Left ventricle myocardium inferior (tissue), 1 donor: Measurements from ENCODE around the gene LMF2. TPM values are rescaled to one million over a fixed set of nuclear protein-coding genes. Genes with fewer than 3 reads are reported as not detected.
"Not testable (repeated sequence)": the region's sequence is repeated elsewhere in the genome, so short reads cannot be mapped to it uniquely, and the experiment has no call there.

ENCODE experiments used
- DNase-seq: peaks from one replicate; pipeline ENCODE4 v3.0.0-alpha.2; 2020
- H3K27ac ChIP-seq: fragments of 200-600 bp; replicated peaks from 2 replicates; pipeline ENCODE4 v1.8.0; 2021
- H3K27me3 ChIP-seq: fragments of 200-600 bp; 2 replicates; pipeline ENCODE4 v1.8.0; 2021; ENCODE audit warnings: low read depth
- H3K36me3 ChIP-seq: fragments of 200-600 bp; 2 replicates; pipeline ENCODE4 v1.8.0; 2021
- H3K4me1 ChIP-seq: fragments of 200-600 bp; 2 replicates; pipeline ENCODE4 v1.8.0; 2021
- H3K4me3 ChIP-seq: fragments of 200-600 bp; 2 replicates; pipeline ENCODE4 v1.8.0; 2021; ENCODE audit warnings: mild to moderate bottlenecking, moderate library complexity
- H3K9me3 ChIP-seq: fragments of 200-600 bp; replicated peaks from 2 replicates; pipeline ENCODE4 v1.8.0; 2021
- intact Hi-C: fragments of 100-400 bp; cut with micrococcal nuclease; formaldehyde crosslinking; loops from one replicate; pipeline ENCODE4 v1.11.0; 2022
- total RNA-seq: library from RNA; stranded (reverse); fragmentation: NEBNext Ultra II Directional; extraction: Animal tissue kit (Norgen Biotek cat#: 25700); gene quantifications from one replicate; pipeline ENCODE4 v1.2.1, GENCODE V29; 2021
- TF ChIP-seq, protein P1 (sequence below): fragments of 200-600 bp; IDR thresholded peaks from 2 replicates; pipeline ENCODE4 v1.8.0; 2021; ENCODE audit warnings: antibody characterized with exemption, mild to moderate bottlenecking, borderline replicate concordance
- donor health status: DM: no; HTN: yes; CAD: no; lungs with severe emphysema.

The LMF2 gene
- total RNA-seq, 1 donor from 2014 or later, result 23.4 TPM

DNA sequence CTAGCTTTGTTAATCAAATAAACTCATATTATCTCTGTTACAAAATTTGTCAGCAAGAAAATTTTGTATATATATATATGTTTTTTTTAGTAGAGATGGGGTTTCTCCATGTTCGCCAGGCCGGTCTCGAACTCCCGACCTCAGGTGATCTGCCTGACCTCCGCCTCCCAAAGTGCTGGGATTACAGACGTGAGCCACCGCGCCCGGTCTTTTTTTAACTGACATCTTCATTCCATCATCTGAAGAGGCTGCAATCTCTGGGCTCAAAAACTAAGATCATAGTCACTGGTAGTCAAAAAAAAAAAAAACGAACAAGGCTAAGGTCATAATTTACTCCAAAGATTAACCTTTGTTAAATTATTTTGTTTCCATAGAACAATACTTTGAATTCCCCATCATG is 32.9 kb upstream of the LMF2 start:
- intact Hi-C loops, result no loop called here
- TF ChIP-seq, protein P1, sequence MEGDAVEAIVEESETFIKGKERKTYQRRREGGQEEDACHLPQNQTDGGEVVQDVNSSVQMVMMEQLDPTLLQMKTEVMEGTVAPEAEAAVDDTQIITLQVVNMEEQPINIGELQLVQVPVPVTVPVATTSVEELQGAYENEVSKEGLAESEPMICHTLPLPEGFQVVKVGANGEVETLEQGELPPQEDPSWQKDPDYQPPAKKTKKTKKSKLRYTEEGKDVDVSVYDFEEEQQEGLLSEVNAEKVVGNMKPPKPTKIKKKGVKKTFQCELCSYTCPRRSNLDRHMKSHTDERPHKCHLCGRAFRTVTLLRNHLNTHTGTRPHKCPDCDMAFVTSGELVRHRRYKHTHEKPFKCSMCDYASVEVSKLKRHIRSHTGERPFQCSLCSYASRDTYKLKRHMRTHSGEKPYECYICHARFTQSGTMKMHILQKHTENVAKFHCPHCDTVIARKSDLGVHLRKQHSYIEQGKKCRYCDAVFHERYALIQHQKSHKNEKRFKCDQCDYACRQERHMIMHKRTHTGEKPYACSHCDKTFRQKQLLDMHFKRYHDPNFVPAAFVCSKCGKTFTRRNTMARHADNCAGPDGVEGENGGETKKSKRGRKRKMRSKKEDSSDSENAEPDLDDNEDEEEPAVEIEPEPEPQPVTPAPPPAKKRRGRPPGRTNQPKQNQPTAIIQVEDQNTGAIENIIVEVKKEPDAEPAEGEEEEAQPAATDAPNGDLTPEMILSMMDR, result no peak

DNA sequence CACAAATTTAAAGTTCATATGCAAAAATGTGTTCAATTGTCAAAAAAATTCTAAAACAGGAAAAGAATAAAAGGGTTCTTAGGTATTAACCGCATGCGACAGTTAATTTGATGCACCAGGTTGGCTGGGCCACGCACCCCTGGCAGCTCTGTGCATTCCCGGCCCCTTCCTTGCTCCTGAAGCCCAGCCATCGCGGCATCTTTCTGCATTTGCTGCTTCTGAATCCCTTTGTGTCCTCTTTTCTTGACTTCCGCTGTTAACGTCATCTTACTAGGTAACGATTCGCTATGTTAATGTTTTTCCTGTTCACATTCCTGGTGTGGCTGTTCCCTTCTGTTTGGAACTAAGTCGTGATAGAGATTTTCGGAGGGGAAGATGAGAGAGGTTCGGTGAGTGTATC is 30.3 kb upstream of the LMF2 start:
- intact Hi-C loops, result no loop called here
- H3K27ac ChIP-seq, result peak overlapping the region; percentile 87
- TF ChIP-seq, protein P1, result no peak
- H3K4me1 ChIP-seq, result peaks cover 18% of the 10 kb centered on the region
- DNase-seq, result no peak
- H3K9me3 ChIP-seq, result no peaks in the 10 kb centered on the region
- H3K27me3 ChIP-seq, result peaks cover 38% of the 10 kb centered on the region
- H3K4me3 ChIP-seq, result no peak overlapping the region
- H3K36me3 ChIP-seq, result no peaks in the 10 kb centered on the region

More for the DNA sequence above, 32.9 kb upstream of the LMF2 start:
- H3K27ac ChIP-seq, result peak overlapping the region; percentile 87
- peaks cover 33% of the 10 kb centered on the region for H3K27me3 ChIP-seq
- H3K4me1 ChIP-seq, result peaks cover 27% of the 10 kb centered on the region
- H3K36me3 ChIP-seq, result no peaks in the 10 kb centered on the region
- H3K9me3 ChIP-seq, result no peaks in the 10 kb centered on the region
- H3K4me3 ChIP-seq, result no peak overlapping the region
- DNase-seq, result no peak

DNA sequence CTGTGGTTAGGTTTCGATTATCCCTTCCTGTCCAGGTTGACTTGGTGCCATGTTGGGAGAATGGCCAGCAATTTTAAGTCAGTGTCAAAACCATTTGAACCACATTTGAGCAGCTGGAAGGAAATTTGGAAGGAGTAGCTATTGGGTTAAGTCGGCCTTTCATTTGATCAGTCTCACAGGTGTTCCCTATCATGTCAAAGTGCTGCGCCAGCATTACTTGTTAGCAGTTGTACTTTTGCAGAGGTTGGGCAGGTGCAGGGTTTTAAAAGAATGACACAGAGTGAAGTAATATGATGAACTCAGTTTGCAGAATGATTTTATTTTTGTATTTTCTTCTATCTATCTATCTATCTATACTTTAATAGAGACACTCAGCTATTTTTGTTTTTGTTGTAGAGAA is 28.7 kb upstream of the LMF2 start:
- Histone ChIP-seq H3K36me3 (no peaks in the 10 kb centered on the region), H3K9me3 (no peaks in the 10 kb centered on the region), H3K4me1 (peaks cover 33% of the 10 kb centered on the region), H3K4me3 (no peak overlapping the region), H3K27me3 (peaks cover 53% of the 10 kb centered on the region), H3K27ac (no peak overlapping the region)
- TF ChIP-seq, protein P1, result no peak
- intact Hi-C loops, result no loop called here
- DNase-seq, result no peak

DNA sequence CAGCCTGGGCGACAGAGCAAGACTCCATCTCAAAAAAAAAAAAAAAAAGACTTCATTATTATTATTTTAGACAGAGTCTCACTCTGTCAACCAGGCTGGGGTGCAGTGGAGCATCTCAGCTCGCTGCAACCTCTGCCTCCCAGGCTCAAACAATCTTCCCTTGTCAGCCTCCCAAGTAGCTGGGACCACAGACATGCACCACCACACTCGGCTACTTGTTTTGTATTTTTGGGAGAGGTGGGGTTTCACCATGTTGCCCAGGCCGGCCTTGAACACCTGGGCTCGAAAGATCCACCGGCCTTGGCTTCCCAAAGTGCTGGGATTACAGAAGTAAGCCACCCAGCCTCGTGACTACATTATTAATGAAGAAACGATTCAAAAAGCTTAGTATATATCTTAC is 27.6 kb upstream of the LMF2 start:
- H3K4me1 ChIP-seq, result peaks cover 43% of the 10 kb centered on the region
- no peak overlapping the region for H3K27ac ChIP-seq
- peaks cover 64% of the 10 kb centered on the region for H3K27me3 ChIP-seq

DNA sequence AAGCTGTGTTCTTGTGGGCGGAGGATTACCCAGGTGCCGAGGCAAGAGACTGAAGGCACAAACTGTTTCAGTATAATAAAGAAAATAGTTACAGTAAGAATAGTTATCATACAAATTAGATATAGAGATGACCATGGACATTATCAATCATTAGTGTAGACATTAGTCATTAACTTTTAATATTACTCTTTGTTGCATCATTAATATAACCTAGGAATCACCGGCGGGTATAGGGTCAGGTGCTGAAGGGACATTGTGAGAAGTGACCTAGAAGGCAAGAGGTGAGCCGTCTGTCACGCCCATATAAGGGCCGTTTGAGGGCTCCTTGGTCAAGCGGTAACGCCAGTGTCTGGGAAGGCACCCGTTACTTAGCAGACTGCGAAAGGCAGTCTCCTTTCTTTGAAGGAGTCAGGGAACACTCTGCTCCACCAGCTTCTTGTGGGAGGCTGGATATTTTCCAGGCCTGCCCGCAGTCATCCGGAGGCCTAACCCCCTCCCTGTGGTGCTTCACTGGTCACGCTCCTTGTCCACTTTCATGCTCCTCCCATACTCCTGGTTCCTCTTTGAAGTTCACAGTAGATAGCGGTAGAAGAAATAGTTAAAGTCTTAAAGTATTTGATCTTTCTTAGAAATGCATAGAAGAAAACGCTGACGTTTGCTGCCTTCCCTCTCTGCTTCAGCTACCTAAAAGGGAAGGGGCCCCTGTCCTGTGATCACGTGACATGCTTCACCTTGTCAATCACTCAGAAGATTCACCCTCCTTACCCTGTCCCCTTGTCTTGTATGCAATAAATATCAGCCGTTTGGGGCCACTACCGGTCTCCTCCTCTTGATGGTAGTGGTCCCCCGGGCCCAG is 26.6 kb upstream of the LMF2 start:
- DNase-seq, H3K9me3 ChIP-seq, intact Hi-C loops, H3K4me3 ChIP-seq, H3K27ac ChIP-seq, H3K36me3 ChIP-seq: not testable (repeated sequence)
- Histone ChIP-seq H3K4me1 (peaks cover 46% of the 10 kb centered on the region), H3K27me3 (peaks cover 74% of the 10 kb centered on the region)

More for the DNA sequence above, 27.6 kb upstream of the LMF2 start:
- no peak overlapping the region for H3K4me3 ChIP-seq
- TF ChIP-seq, protein P1, result no peak
- no peak for DNase-seq
- H3K36me3 ChIP-seq, result no peaks in the 10 kb centered on the region
- intact Hi-C loops, result no loop called here
- H3K9me3 ChIP-seq, result no peaks in the 10 kb centered on the region
